NCI-H1694 (cell line): ENCODE data around the gene COL18A1.

Source experiments
- DNase-seq: peaks from one replicate; lab custom pipeline; 2025; lab: John Stamatoyannopoulos, UW

COL18A1 gene

GRCh38 chr21:45507888-45508508, 103.0 kb downstream of the COL18A1 start:
- DNase-seq, result no peak

GRCh38 chr21:45508607-45509565, 103.9 kb downstream of the COL18A1 start:
- no peak for DNase-seq

GRCh38 chr21:45509566-45510465, 104.9 kb downstream of the COL18A1 start:
- DNase-seq, result no peak

GRCh38 chr21:45510466-45510955, 105.5 kb downstream of the COL18A1 start:
- DNase-seq, result no peak

- DNase-seq, result no peak
Measured at GRCh38 chr21:45511007-45511406, 106.0 kb downstream of the COL18A1 start.

GRCh38 chr21:45511661-45512431, 106.9 kb downstream of the COL18A1 start:
- no peak for DNase-seq

DNA sequence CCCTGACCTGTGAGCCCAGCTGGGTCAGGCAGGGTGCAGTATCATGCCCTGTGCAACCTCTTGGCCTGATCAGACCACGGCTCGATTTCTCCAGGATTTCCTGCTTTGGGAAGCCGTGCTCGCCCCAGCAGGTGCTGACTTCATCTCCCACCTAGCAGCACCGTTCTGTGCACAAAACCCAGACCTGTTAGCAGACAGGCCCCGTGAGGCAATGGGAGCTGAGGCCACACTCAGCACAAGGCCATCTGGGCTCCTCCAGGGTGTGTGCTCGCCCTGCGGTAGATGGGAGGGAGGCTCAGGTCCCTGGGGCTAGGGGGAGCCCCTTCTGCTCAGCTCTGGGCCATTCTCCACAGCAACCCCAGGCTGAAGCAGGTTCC, 107.6 kb downstream of the COL18A1 start:
- DNase-seq, result no peak

DNA sequence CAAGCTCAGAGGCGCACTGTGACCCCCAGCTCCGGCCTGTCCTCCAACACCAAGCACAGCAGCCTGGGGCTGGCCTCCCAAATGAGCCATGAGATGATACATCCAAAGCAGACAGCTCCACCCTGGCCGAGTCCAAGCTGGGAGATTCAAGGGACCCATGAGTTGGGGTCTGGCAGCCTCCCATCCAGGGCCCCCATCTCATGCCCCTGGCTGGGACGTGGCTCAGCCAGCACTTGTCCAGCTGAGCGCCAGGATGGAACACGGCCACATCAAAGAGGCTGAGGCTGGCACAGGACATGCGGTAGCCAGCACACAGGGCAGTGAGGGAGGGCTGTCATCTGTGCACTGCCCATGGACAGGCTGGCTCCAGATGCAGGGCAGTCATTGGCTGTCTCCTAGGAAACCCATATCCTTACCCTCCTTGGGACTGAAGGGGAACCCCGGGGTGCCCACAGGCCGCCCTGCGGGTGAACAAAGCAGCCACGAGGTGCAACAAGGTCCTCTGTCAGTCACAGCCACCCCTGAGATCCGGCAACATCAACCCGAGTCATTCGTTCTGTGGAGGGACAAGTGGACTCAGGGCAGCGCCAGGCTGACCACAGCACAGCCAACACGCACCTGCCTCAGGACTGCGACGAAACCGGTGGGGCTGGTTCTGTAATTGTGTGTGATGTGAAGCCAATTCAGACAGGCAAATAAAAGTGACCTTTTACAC, 108.2 kb downstream of the COL18A1 start:
- no peak for DNase-seq

- no peak for DNase-seq
Measured at GRCh38 chr21:45513741-45514310, 108.9 kb downstream of the COL18A1 start.

DNA sequence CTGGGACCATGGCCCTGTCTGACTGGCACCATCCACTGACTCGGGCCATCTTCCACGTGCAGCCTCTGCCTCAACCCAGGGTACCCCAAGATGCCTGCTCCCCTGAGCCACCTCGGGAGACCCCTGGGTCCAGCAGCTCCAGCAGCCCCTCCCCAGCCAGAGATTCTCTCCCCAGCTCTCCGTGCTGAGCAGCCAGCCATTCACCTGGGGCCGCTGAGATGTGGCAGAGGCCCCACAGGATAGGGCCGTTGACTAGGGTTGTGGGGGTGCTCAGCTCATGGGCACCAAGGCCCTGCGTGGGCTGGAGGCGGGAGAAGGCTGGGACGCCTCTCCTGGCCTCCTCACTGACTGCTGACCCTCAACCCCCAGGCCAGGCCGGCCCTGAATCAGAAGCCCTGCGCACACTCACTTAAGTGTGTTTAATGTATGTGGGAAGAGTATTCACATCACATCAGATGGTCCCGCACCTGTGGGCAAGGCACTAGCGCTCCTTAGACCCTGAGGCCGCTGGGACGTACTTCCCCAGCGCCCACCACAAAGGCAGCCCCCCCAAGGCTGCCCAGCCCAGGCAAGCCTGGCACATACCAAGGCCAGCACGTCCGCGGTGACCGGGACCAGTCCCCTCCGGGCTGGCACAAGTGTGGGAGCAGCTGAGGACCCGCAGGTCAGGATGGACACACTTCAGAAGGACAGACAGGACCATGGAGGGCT, 109.5 kb downstream of the COL18A1 start:
- DNase-seq, result no peak

GRCh38 chr21:45515241-45516061, 110.5 kb downstream of the COL18A1 start:
- DNase-seq, result no peak

GRCh38 chr21:45516071-45516670, 111.2 kb downstream of the COL18A1 start:
- no peak for DNase-seq

GRCh38 chr21:45516671-45517151, 111.7 kb downstream of the COL18A1 start:
- no peak for DNase-seq

- DNase-seq, result no peak
Measured at GRCh38 chr21:45517249-45518065, 112.5 kb downstream of the COL18A1 start.

GRCh38 chr21:45518742-45519141, 113.8 kb downstream of the COL18A1 start:
- no peak for DNase-seq

GRCh38 chr21:45519182-45519581, 114.2 kb downstream of the COL18A1 start:
- DNase-seq, result no peak

GRCh38 chr21:45521241-45521640, 116.3 kb downstream of the COL18A1 start:
- DNase-seq, result no peak
